GM12878 (cell line): ENCODE results near the gene RBPMS2.

Experiments
- CBX3 ChIP-seq: fragments of 200-600 bp; sonication (generic); IDR thresholded peaks from 2 replicates; pipeline ENCODE4 v1.6.1; 2016; ENCODE audit warnings: low read depth, borderline replicate concordance
- EP300 ChIP-seq, 2 experiments: fragments of 150-350 bp in 1 of 2; IDR thresholded peaks; 2 replicates each; pipeline ENCODE4 v1.6.1; 2011 to 2012; ENCODE audit warnings: low read depth in 2 of 2, low read length in 2 of 2, borderline replicate concordance in 1 of 2, improper control_type of control experiment in 1 of 2, inconsistent platforms in 1 of 2; ENCODE audit not compliant: control insufficient read depth in 1 of 2
- POLR2AphosphoS5 ChIP-seq: IDR thresholded peaks from 2 replicates; pipeline ENCODE4 v1.6.1; 2011; ENCODE audit warnings: mild to moderate bottlenecking, low read length, inconsistent platforms
- RELA ChIP-seq: fragments of 450-650 bp; IDR thresholded peaks from 2 replicates; pipeline ENCODE4 v1.8.0; 2014; ENCODE audit warnings: borderline replicate concordance; ENCODE audit not compliant: partially characterized antibody
- USF2 ChIP-seq: IDR thresholded peaks from 2 replicates; pipeline ENCODE4 v1.6.1; 2011; ENCODE audit warnings: low read depth, low read length, improper control_type of control experiment, borderline replicate concordance
- YY1 ChIP-seq: IDR thresholded peaks from 2 replicates; pipeline ENCODE4 v1.6.1; 2011; ENCODE audit warnings: low read depth, mild to moderate bottlenecking, low read length
- ZSCAN29 ChIP-seq: fragments of 450-650 bp; IDR thresholded peaks from 2 replicates; pipeline ENCODE4 v1.6.1; 2017; ENCODE audit warnings: mild to moderate bottlenecking, moderate library complexity
- TF ChIP-seq, protein P1 (sequence below): IDR thresholded peaks from 2 replicates; pipeline ENCODE4 v1.6.1; 2011; ENCODE audit warnings: mild to moderate bottlenecking, low read depth, low read length, moderate library complexity; ENCODE audit not compliant: insufficient replicate concordance
- TF ChIP-seq, protein P2 (sequence below): fragments of 450-650 bp; IDR thresholded peaks from 2 replicates; pipeline ENCODE4 v1.6.1; 2016; ENCODE audit warnings: mild to moderate bottlenecking
- TF ChIP-seq, protein P3 (sequence below), 3 experiments: IDR thresholded peaks in 2 of 3; conservative IDR thresholded peaks in 1 of 3; 2 replicates each; pipeline ENCODE4 v1.5.1; 2011; ENCODE audit warnings: low read depth in 3 of 3, low read length in 3 of 3, mild to moderate bottlenecking in 3 of 3, control low read depth in 2 of 3, moderate library complexity in 2 of 3, inconsistent platforms in 1 of 3, mixed read lengths in 1 of 3; ENCODE audit not compliant: control insufficient read depth in 2 of 3, insufficient read depth in 1 of 3; ENCODE audit errors: extremely low read depth in 1 of 3

GRCh38 chr15:64701482-64702184 lies 73.8 kb downstream of the RBPMS2 start:
- TF ChIP-seq USF2 (no peak), RELA (no peak), YY1 (no peak), EP300 (IDR thresholded peaks at IDR 0.05; ENCODE audit: borderline replicate concordance in 1 of 2, control insufficient read depth in 1 of 2, low read depth in 2 of 2, low read length in 2 of 2) (no peak), POLR2AphosphoS5 (no peak), CBX3 (no peak), ZSCAN29 (no peak)
- TF ChIP-seq, protein P1, sequence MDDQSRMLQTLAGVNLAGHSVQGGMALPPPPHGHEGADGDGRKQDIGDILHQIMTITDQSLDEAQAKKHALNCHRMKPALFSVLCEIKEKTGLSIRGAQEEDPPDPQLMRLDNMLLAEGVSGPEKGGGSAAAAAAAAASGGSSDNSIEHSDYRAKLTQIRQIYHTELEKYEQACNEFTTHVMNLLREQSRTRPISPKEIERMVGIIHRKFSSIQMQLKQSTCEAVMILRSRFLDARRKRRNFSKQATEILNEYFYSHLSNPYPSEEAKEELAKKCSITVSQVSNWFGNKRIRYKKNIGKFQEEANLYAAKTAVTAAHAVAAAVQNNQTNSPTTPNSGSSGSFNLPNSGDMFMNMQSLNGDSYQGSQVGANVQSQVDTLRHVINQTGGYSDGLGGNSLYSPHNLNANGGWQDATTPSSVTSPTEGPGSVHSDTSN, result no peak
- TF ChIP-seq, protein P2, sequence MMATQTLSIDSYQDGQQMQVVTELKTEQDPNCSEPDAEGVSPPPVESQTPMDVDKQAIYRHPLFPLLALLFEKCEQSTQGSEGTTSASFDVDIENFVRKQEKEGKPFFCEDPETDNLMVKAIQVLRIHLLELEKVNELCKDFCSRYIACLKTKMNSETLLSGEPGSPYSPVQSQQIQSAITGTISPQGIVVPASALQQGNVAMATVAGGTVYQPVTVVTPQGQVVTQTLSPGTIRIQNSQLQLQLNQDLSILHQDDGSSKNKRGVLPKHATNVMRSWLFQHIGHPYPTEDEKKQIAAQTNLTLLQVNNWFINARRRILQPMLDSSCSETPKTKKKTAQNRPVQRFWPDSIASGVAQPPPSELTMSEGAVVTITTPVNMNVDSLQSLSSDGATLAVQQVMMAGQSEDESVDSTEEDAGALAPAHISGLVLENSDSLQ, result no peak
- TF ChIP-seq, protein P3, sequence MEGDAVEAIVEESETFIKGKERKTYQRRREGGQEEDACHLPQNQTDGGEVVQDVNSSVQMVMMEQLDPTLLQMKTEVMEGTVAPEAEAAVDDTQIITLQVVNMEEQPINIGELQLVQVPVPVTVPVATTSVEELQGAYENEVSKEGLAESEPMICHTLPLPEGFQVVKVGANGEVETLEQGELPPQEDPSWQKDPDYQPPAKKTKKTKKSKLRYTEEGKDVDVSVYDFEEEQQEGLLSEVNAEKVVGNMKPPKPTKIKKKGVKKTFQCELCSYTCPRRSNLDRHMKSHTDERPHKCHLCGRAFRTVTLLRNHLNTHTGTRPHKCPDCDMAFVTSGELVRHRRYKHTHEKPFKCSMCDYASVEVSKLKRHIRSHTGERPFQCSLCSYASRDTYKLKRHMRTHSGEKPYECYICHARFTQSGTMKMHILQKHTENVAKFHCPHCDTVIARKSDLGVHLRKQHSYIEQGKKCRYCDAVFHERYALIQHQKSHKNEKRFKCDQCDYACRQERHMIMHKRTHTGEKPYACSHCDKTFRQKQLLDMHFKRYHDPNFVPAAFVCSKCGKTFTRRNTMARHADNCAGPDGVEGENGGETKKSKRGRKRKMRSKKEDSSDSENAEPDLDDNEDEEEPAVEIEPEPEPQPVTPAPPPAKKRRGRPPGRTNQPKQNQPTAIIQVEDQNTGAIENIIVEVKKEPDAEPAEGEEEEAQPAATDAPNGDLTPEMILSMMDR (IDR thresholded peaks at IDR 0.05 in 2 of 3, conservative IDR thresholded peaks at IDR 0.05 in 1 of 3; ENCODE audit: control insufficient read depth in 2 of 3, extremely low read depth in 1 of 3, insufficient read depth in 1 of 3, low read depth in 3 of 3, low read length in 3 of 3), result no peak
